GM23338 (cell line): ENCODE measurements around the gene ING1. TPM values are rescaled to one million over a fixed set of nuclear protein-coding genes. Genes with fewer than 3 reads are reported as not detected.

Experiments
- ATAC-seq: fragments of 200-7000 bp; cut with Tn5 transposase; 3 replicates; pipeline ENCODE4 v1.9.1; 2020
- DNase-seq: peaks from one replicate; pipeline ENCODE4 v3.0.0-alpha.2; 2015; ENCODE audit warnings: low spot score
- H2AFZ ChIP-seq: fragments of 200-600 bp; sonication (generic); 2 replicates; pipeline ENCODE4 v1.8.0; 2016; ENCODE audit warnings: antibody characterized with exemption, mild to moderate bottlenecking, moderate library complexity
- H3F3A ChIP-seq: fragments of 200-600 bp; sonication (generic); replicated peaks from 2 replicates; pipeline ENCODE4 v1.8.0; 2017; ENCODE audit warnings: antibody characterized with exemption, mixed run types, low read depth
- H3K27ac ChIP-seq: fragments of 200-600 bp; sonication (generic); 2 replicates; pipeline ENCODE4 v1.6.1; 2016; ENCODE audit warnings: low read depth
- H3K27me3 ChIP-seq: fragments of 200-600 bp; sonication (generic); 2 replicates; pipeline ENCODE4 v1.8.0; 2016; ENCODE audit warnings: mild to moderate bottlenecking, mixed run types, moderate library complexity; ENCODE audit not compliant: insufficient read depth
- H3K36me3 ChIP-seq: fragments of 200-600 bp; sonication (generic); 2 replicates; pipeline ENCODE4 v1.8.0; 2016; ENCODE audit warnings: mild to moderate bottlenecking; ENCODE audit not compliant: insufficient read depth
- H3K4me1 ChIP-seq: fragments of 200-600 bp; sonication (generic); 2 replicates; pipeline ENCODE4 v1.8.0; 2016; ENCODE audit warnings: mild to moderate bottlenecking, moderate library complexity; ENCODE audit not compliant: insufficient read depth
- H3K4me2 ChIP-seq: fragments of 200-600 bp; sonication (generic); 2 replicates; pipeline ENCODE4 v1.7.1; 2017; ENCODE audit warnings: mixed run types
- H3K4me3 ChIP-seq: fragments of 200-600 bp; sonication (generic); 2 replicates; pipeline ENCODE4 v1.6.1; 2016; ENCODE audit warnings: mixed run types
- H3K79me2 ChIP-seq: fragments of 200-600 bp; sonication (generic); replicated peaks from 2 replicates; pipeline ENCODE4 v1.8.0; 2017; ENCODE audit warnings: mild to moderate bottlenecking; ENCODE audit not compliant: insufficient read depth
- H3K9me2 ChIP-seq: fragments of 200-600 bp; sonication (generic); 2 replicates; pipeline ENCODE4 v1.8.0; 2017; ENCODE audit not compliant: insufficient read depth
- H4K20me1 ChIP-seq: fragments of 200-600 bp; sonication (generic); replicated peaks from 2 replicates; pipeline ENCODE4 v1.8.0; 2017; ENCODE audit warnings: mild to moderate bottlenecking; ENCODE audit not compliant: insufficient read depth
- H3K27ac Mint-ChIP-seq: 2 replicates; pipeline ENCODE4 v1.8.0; 2020; ENCODE audit warnings: inconsistent platforms, mild to moderate bottlenecking, moderate library complexity, mixed read lengths
- H3K27me3 Mint-ChIP-seq: 3 replicates; pipeline ENCODE4 v1.8.0; 2022; ENCODE audit warnings: low read depth, mild to moderate bottlenecking, moderate library complexity, mixed read lengths, inconsistent platforms; ENCODE audit not compliant: insufficient read depth, poor library complexity
- H3K36me3 Mint-ChIP-seq: 3 replicates; pipeline ENCODE4 v1.8.0; 2021; ENCODE audit warnings: low read depth, mild to moderate bottlenecking, inconsistent platforms, moderate library complexity, mixed read lengths
- H3K4me1 Mint-ChIP-seq: 3 replicates; pipeline ENCODE4 v1.8.0; 2020; ENCODE audit warnings: mild to moderate bottlenecking, inconsistent platforms, mixed read lengths
- H3K4me3 Mint-ChIP-seq: 3 replicates; pipeline ENCODE4 v1.8.0; 2021; ENCODE audit warnings: moderate library complexity, mild to moderate bottlenecking, inconsistent platforms, mixed read lengths
- H3K9me3 Mint-ChIP-seq: 3 replicates; pipeline ENCODE4 v1.8.0; 2020; ENCODE audit warnings: moderate library complexity, mild to moderate bottlenecking, inconsistent platforms, mixed read lengths
- CTCF ChIP-seq, 2 experiments: fragments of 200-600 bp in 1 of 2; sonication (generic) in 1 of 2; conservative IDR thresholded peaks; 2 replicates each; pipeline versions ENCODE4 v1.5.1 to v1.6.1; 2016 to 2017; ENCODE audit warnings: antibody characterized with exemption in 2 of 2, low read depth in 2 of 2, mild to moderate bottlenecking in 2 of 2, moderate library complexity in 1 of 2
- polyA plus RNA-seq: library from polyadenylated mRNA; unstranded; fragments of >200 nt; fragmentation: Nextera tagmentation; extraction: Ambion mirVana; gene quantifications from 2 replicates; pipeline ENCODE4 v1.2.1, GENCODE V29; 2016
- total RNA-seq: library from RNA; depleted of rRNA; stranded (reverse); fragments of >200 nt; shearing (Covaris generic); gene quantifications from 2 replicates; pipeline ENCODE4 v1.2.3, GENCODE V29; 2014
- TF ChIP-seq, protein P1 (sequence below): fragments of 250-450 bp; sonication (Bioruptor Pico); IDR thresholded peaks from 2 replicates; pipeline ENCODE4 v1.5.0; 2020; ENCODE audit warnings: mild to moderate bottlenecking, moderate library complexity

Gene ING1
- total and polyA plus RNA-seq, 2 experiments from 2014 or later = 27.4 to 34.4 TPM

DNA sequence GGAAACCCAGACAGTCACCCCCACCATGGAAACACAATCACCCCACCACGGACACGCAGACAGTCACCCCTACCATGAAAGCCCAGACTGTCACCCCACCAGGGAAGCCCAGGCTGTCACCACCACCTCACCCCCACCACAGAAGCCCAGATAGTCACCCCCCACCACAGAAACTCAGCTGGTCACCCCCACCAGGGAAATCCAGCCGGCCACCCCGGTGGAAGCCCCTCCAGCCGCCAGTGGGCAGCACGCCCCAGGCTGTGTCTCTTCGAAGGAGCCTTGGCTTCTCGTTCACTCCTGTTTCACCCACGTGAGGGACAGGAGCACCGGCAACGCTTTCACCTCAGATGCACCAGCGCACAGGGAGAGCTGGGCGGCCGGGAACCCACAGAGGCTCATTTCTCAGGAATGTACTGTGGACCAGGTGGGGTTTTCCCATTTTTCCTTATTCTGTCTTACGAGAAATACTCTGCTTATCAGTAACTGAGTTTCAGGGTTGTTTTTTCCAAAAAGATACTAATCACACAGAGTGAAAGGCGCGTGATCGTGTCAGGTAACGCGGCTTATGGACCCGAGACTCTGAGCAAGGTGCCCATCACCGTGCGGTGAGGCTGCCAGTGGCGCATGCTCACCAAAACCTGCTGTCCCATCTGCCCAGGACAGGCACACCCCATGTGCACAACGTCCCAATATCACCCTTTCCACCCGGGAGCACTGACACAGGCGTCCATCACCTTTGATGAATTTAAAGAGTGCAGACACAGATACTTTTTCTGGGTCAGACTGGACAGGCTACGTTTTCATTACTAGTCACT is 35.6 kb upstream of the ING1 start:
- no peak overlapping the region for H3K27ac Mint-ChIP-seq
- Histone ChIP-seq H3K27ac (no peak overlapping the region), H2AFZ (no peak overlapping the region), H3K4me1 (no peaks in the 10 kb centered on the region), H3F3A (no peaks in the 10 kb centered on the region), H3K9me2 (no peaks in the 10 kb centered on the region), H3K36me3 (peaks cover 13% of the 10 kb centered on the region; the same call in 1 of the 2 replicates), H3K27me3 (no peaks in the 10 kb centered on the region), H3K79me2 (0 out of 2 replicates have a peak, but pooled peaks cover 8% of the 10 kb centered on the region), H4K20me1 (no peaks in the 10 kb centered on the region), H3K4me2 (no peak overlapping the region), H3K4me3 (no peak overlapping the region)
- peaks cover 69% of the 10 kb centered on the region for H3K36me3 Mint-ChIP-seq
- TF ChIP-seq CTCF (conservative IDR thresholded peaks at IDR 0.05; ENCODE audit: low read depth in 2 of 2) = peak in 1 of 2 experiments; percentile 30; a peak in 2 of 4 replicates
- TF ChIP-seq, protein P1, sequence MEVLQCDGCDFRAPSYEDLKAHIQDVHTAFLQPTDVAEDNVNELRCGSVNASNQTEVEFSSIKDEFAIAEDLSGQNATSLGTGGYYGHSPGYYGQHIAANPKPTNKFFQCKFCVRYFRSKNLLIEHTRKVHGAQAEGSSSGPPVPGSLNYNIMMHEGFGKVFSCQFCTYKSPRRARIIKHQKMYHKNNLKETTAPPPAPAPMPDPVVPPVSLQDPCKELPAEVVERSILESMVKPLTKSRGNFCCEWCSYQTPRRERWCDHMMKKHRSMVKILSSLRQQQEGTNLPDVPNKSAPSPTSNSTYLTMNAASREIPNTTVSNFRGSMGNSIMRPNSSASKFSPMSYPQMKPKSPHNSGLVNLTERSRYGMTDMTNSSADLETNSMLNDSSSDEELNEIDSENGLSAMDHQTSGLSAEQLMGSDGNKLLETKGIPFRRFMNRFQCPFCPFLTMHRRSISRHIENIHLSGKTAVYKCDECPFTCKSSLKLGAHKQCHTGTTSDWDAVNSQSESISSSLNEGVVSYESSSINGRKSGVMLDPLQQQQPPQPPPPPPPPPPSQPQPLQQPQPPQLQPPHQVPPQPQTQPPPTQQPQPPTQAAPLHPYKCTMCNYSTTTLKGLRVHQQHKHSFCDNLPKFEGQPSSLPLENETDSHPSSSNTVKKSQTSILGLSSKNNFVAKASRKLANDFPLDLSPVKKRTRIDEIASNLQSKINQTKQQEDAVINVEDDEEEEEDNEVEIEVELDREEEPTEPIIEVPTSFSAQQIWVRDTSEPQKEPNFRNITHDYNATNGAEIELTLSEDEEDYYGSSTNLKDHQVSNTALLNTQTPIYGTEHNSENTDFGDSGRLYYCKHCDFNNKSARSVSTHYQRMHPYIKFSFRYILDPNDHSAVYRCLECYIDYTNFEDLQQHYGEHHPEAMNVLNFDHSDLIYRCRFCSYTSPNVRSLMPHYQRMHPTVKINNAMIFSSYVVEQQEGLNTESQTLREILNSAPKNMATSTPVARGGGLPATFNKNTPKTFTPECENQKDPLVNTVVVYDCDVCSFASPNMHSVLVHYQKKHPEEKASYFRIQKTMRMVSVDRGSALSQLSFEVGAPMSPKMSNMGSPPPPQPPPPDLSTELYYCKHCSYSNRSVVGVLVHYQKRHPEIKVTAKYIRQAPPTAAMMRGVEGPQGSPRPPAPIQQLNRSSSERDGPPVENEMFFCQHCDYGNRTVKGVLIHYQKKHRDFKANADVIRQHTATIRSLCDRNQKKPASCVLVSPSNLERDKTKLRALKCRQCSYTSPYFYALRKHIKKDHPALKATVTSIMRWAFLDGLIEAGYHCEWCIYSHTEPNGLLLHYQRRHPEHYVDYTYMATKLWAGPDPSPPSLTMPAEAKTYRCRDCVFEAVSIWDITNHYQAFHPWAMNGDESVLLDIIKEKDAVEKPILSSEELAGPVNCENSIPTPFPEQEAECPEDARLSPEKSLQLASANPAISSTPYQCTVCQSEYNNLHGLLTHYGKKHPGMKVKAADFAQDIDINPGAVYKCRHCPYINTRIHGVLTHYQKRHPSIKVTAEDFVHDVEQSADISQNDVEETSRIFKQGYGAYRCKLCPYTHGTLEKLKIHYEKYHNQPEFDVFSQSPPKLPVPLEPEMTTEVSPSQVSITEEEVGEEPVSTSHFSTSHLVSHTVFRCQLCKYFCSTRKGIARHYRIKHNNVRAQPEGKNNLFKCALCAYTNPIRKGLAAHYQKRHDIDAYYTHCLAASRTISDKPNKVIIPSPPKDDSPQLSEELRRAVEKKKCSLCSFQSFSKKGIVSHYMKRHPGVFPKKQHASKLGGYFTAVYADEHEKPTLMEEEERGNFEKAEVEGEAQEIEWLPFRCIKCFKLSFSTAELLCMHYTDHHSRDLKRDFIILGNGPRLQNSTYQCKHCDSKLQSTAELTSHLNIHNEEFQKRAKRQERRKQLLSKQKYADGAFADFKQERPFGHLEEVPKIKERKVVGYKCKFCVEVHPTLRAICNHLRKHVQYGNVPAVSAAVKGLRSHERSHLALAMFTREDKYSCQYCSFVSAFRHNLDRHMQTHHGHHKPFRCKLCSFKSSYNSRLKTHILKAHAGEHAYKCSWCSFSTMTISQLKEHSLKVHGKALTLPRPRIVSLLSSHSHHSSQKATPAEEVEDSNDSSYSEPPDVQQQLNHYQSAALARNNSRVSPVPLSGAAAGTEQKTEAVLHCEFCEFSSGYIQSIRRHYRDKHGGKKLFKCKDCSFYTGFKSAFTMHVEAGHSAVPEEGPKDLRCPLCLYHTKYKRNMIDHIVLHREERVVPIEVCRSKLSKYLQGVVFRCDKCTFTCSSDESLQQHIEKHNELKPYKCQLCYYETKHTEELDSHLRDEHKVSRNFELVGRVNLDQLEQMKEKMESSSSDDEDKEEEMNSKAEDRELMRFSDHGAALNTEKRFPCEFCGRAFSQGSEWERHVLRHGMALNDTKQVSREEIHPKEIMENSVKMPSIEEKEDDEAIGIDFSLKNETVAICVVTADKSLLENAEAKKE (CRISPR knock-in tag) = no peak
- peaks cover 6% of the 10 kb centered on the region for H3K27me3 Mint-ChIP-seq
- H3K9me3 Mint-ChIP-seq = no peaks in the 10 kb centered on the region; the same call in 2 of the 3 replicates
- DNase-seq (no peak), ATAC-seq (no peak)
- H3K4me3 Mint-ChIP-seq = no peak overlapping the region
- no peaks in the 10 kb centered on the region for H3K4me1 Mint-ChIP-seq
